Keratinocyte (primary cell): ENCODE measurements around the gene DCHS2.

Experiments used
- EZH2 ChIP-seq: IDR thresholded peaks from one replicate; pipeline ENCODE4 v1.6.1; 2012; ENCODE audit warnings: inconsistent platforms, mild to moderate bottlenecking, low read length, moderate library complexity
- TF ChIP-seq, protein P1 (sequence below), 3 experiments: IDR thresholded peaks in 1 of 3; conservative IDR thresholded peaks in 1 of 3; optimal IDR thresholded peaks in 1 of 3; 2 replicates in 2 of 3; 3 replicates in 1 of 3; pipeline versions ENCODE3 to v1.5.1; 2011; ENCODE audit warnings: low read length in 3 of 3, mild to moderate bottlenecking in 3 of 3, moderate library complexity in 2 of 3, control low read depth in 1 of 3, inconsistent platforms in 1 of 3; ENCODE audit not compliant: insufficient read depth in 2 of 3; ENCODE audit errors: extremely low read depth in 1 of 3

- TF ChIP-seq EZH2: no peak
- TF ChIP-seq, protein P1, sequence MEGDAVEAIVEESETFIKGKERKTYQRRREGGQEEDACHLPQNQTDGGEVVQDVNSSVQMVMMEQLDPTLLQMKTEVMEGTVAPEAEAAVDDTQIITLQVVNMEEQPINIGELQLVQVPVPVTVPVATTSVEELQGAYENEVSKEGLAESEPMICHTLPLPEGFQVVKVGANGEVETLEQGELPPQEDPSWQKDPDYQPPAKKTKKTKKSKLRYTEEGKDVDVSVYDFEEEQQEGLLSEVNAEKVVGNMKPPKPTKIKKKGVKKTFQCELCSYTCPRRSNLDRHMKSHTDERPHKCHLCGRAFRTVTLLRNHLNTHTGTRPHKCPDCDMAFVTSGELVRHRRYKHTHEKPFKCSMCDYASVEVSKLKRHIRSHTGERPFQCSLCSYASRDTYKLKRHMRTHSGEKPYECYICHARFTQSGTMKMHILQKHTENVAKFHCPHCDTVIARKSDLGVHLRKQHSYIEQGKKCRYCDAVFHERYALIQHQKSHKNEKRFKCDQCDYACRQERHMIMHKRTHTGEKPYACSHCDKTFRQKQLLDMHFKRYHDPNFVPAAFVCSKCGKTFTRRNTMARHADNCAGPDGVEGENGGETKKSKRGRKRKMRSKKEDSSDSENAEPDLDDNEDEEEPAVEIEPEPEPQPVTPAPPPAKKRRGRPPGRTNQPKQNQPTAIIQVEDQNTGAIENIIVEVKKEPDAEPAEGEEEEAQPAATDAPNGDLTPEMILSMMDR (optimal IDR thresholded peaks at IDR 0.05 in 1 of 3, IDR thresholded peaks at IDR 0.05 in 1 of 3, conservative IDR thresholded peaks at IDR 0.05 in 1 of 3; ENCODE audit: extremely low read depth in 1 of 3, insufficient read depth in 2 of 3, low read length in 3 of 3): no peak
These were observed 186.0 kb downstream of the DCHS2 start for GRCh38 chr4:154305616-154306015.
